ENCODE data around the gene EPB41L1. TPM values are rescaled to one million over a fixed set of nuclear protein-coding genes. Genes with fewer than 3 reads are reported as not detected.
A peak's percentile ranks its signal among the peaks of the same experiment; 100 is the strongest.

EPB41L1 gene
- total and polyA plus RNA-seq, 2 experiments from 2014 or later = 24.1 to 48.7 TPM

DNA sequence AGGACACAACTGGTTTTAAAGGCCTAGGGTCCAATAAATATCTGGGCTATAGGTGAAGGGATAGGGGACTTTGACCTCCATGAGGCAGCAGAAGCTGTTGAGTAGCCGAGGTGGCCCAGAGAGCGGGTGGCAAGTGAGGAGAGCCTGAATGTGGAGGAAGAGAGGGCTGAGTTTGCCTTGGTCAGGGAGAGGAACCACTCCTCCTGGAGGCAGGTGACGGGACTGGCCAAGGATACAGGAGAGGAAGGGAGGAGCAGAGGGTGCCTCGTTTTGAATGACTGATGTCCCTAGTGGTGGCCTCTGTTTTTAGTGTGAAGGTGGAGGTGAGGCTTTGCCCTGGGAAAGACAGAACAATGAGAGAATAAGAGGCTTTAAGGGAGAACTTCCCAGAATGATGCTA lies 62.7 kb downstream of the EPB41L1 start:
- Histone ChIP-seq H3K27me3 (ENCODE audit: insufficient read depth) (no peaks in the 10 kb centered on the region), H4K20me1 (replicated peaks; ENCODE audit: insufficient read depth) (no peaks in the 10 kb centered on the region; the same call in 1 of the 2 replicates), H3F3A (replicated peaks; ENCODE audit: low read depth) (no peaks in the 10 kb centered on the region), H3K9me2 (ENCODE audit: insufficient read depth) (no peaks in the 10 kb centered on the region), H3K4me3 (no peak overlapping the region), H3K36me3 (ENCODE audit: insufficient read depth) (no peaks in the 10 kb centered on the region), H2AFZ (no peak overlapping the region), H3K27ac (ENCODE audit: low read depth) (no peak overlapping the region), H3K4me1 (ENCODE audit: insufficient read depth) (no peaks in the 10 kb centered on the region), H3K79me2 (replicated peaks; ENCODE audit: insufficient read depth) (no peaks in the 10 kb centered on the region), H3K4me2 (no peak overlapping the region)
- Mint-ChIP-seq H3K9me3 (no peaks in the 10 kb centered on the region), H3K4me1 (peaks cover 9% of the 10 kb centered on the region), H3K27ac (no peak overlapping the region), H3K4me3 (no peak overlapping the region), H3K27me3 (ENCODE audit: insufficient read depth, low read depth, poor library complexity) (no peaks in the 10 kb centered on the region), H3K36me3 (ENCODE audit: low read depth) (0 out of 3 replicates have a peak, but pooled peaks cover 2% of the 10 kb centered on the region)
- peak; percentile 91 for DNase-seq (ENCODE audit: low spot score)
- peak; percentile 98 for ATAC-seq
- TF ChIP-seq ZNF331 (CRISPR knock-in tag; IDR thresholded peaks at IDR 0.05; ENCODE audit: low read depth) (no peak), CREB1 (CRISPR knock-in tag; IDR thresholded peaks at IDR 0.05; ENCODE audit: low read depth) (no peak), EZH2phosphoT487 (IDR thresholded peaks at IDR 0.05; ENCODE audit: unreplicated experiment) (no peak), EZH2 (IDR thresholded peaks at IDR 0.05; ENCODE audit: low read depth, unreplicated experiment) (no peak), NANOG (IDR thresholded peaks at IDR 0.05; ENCODE audit: borderline replicate concordance) (no peak), ZNF114 (CRISPR knock-in tag; IDR thresholded peaks at IDR 0.05) (no peak)
- TF ChIP-seq, protein P1, sequence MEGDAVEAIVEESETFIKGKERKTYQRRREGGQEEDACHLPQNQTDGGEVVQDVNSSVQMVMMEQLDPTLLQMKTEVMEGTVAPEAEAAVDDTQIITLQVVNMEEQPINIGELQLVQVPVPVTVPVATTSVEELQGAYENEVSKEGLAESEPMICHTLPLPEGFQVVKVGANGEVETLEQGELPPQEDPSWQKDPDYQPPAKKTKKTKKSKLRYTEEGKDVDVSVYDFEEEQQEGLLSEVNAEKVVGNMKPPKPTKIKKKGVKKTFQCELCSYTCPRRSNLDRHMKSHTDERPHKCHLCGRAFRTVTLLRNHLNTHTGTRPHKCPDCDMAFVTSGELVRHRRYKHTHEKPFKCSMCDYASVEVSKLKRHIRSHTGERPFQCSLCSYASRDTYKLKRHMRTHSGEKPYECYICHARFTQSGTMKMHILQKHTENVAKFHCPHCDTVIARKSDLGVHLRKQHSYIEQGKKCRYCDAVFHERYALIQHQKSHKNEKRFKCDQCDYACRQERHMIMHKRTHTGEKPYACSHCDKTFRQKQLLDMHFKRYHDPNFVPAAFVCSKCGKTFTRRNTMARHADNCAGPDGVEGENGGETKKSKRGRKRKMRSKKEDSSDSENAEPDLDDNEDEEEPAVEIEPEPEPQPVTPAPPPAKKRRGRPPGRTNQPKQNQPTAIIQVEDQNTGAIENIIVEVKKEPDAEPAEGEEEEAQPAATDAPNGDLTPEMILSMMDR (conservative IDR thresholded peaks at IDR 0.05; ENCODE audit: low read depth in 2 of 2) = peak; percentile 68 to 70
- TF ChIP-seq, protein P2, sequence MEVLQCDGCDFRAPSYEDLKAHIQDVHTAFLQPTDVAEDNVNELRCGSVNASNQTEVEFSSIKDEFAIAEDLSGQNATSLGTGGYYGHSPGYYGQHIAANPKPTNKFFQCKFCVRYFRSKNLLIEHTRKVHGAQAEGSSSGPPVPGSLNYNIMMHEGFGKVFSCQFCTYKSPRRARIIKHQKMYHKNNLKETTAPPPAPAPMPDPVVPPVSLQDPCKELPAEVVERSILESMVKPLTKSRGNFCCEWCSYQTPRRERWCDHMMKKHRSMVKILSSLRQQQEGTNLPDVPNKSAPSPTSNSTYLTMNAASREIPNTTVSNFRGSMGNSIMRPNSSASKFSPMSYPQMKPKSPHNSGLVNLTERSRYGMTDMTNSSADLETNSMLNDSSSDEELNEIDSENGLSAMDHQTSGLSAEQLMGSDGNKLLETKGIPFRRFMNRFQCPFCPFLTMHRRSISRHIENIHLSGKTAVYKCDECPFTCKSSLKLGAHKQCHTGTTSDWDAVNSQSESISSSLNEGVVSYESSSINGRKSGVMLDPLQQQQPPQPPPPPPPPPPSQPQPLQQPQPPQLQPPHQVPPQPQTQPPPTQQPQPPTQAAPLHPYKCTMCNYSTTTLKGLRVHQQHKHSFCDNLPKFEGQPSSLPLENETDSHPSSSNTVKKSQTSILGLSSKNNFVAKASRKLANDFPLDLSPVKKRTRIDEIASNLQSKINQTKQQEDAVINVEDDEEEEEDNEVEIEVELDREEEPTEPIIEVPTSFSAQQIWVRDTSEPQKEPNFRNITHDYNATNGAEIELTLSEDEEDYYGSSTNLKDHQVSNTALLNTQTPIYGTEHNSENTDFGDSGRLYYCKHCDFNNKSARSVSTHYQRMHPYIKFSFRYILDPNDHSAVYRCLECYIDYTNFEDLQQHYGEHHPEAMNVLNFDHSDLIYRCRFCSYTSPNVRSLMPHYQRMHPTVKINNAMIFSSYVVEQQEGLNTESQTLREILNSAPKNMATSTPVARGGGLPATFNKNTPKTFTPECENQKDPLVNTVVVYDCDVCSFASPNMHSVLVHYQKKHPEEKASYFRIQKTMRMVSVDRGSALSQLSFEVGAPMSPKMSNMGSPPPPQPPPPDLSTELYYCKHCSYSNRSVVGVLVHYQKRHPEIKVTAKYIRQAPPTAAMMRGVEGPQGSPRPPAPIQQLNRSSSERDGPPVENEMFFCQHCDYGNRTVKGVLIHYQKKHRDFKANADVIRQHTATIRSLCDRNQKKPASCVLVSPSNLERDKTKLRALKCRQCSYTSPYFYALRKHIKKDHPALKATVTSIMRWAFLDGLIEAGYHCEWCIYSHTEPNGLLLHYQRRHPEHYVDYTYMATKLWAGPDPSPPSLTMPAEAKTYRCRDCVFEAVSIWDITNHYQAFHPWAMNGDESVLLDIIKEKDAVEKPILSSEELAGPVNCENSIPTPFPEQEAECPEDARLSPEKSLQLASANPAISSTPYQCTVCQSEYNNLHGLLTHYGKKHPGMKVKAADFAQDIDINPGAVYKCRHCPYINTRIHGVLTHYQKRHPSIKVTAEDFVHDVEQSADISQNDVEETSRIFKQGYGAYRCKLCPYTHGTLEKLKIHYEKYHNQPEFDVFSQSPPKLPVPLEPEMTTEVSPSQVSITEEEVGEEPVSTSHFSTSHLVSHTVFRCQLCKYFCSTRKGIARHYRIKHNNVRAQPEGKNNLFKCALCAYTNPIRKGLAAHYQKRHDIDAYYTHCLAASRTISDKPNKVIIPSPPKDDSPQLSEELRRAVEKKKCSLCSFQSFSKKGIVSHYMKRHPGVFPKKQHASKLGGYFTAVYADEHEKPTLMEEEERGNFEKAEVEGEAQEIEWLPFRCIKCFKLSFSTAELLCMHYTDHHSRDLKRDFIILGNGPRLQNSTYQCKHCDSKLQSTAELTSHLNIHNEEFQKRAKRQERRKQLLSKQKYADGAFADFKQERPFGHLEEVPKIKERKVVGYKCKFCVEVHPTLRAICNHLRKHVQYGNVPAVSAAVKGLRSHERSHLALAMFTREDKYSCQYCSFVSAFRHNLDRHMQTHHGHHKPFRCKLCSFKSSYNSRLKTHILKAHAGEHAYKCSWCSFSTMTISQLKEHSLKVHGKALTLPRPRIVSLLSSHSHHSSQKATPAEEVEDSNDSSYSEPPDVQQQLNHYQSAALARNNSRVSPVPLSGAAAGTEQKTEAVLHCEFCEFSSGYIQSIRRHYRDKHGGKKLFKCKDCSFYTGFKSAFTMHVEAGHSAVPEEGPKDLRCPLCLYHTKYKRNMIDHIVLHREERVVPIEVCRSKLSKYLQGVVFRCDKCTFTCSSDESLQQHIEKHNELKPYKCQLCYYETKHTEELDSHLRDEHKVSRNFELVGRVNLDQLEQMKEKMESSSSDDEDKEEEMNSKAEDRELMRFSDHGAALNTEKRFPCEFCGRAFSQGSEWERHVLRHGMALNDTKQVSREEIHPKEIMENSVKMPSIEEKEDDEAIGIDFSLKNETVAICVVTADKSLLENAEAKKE (CRISPR knock-in tag; IDR thresholded peaks at IDR 0.05) = 0 out of 2 replicates have a peak, but pooled peaks have one; percentile 7
